Keratinocyte (primary cell): ENCODE measurements around the gene EEF1AKMT1. TPM values are rescaled to one million over a fixed set of nuclear protein-coding genes. Genes with fewer than 3 reads are reported as not detected.

Source experiments
- DNase-seq: peaks from one replicate; pipeline ENCODE4 v3.0.0-alpha.2; 2011; ENCODE audit warnings: low read depth, missing footprints, low spot score
- FAIRE-seq: peaks from 2 replicates; lab custom pipeline; 2011; peaks lifted over from hg19 to GRCh38; lab: Jason Lieb, UNC
- H2AFZ ChIP-seq: 2 replicates; pipeline ENCODE4 v1.6.0; 2012; ENCODE audit warnings: low read length, control low read depth, inconsistent platforms; ENCODE audit not compliant: control insufficient read depth
- H3K27ac ChIP-seq: 2 replicates; pipeline ENCODE4 v1.5.1; 2011; ENCODE audit warnings: low read length; ENCODE audit not compliant: control insufficient read depth, insufficient read depth
- H3K27me3 ChIP-seq: 3 replicates; pipeline ENCODE4 v1.6.0; 2011; ENCODE audit warnings: low read length; ENCODE audit not compliant: control insufficient read depth, insufficient read depth; ENCODE audit errors: extremely low read depth
- H3K36me3 ChIP-seq, 2 experiments: 2 replicates in 1 of 2; 3 replicates in 1 of 2; pipeline ENCODE4 v1.5.1; 2011; ENCODE audit warnings: low read length in 2 of 2, mild to moderate bottlenecking in 1 of 2; ENCODE audit not compliant: control insufficient read depth in 2 of 2, insufficient read depth in 2 of 2; ENCODE audit errors: extremely low read depth in 1 of 2
- H3K4me1 ChIP-seq: 3 replicates; pipeline ENCODE4 v1.5.1; 2011; ENCODE audit warnings: low read length; ENCODE audit not compliant: control insufficient read depth, insufficient read depth; ENCODE audit errors: extremely low read depth
- H3K4me2 ChIP-seq: 3 replicates; pipeline ENCODE4 v1.6.0; 2011; ENCODE audit warnings: low read depth, low read length; ENCODE audit not compliant: control insufficient read depth, insufficient read depth; ENCODE audit errors: extremely low read depth
- H3K4me3 ChIP-seq, 3 experiments: fragments of 200-600 bp in 1 of 3; sonication (generic) in 1 of 3; 2 replicates in 2 of 3; 3 replicates in 1 of 3; pipeline ENCODE4 v1.5.1; 2011 to 2016; ENCODE audit warnings: low read length in 3 of 3, mild to moderate bottlenecking in 3 of 3, control low read depth in 2 of 3, inconsistent platforms in 1 of 3, low read depth in 1 of 3, mixed read lengths in 1 of 3, mixed run types in 1 of 3, moderate library complexity in 1 of 3; ENCODE audit not compliant: control insufficient read depth in 2 of 3, insufficient read depth in 2 of 3; ENCODE audit errors: extremely low read depth in 1 of 3
- H3K79me2 ChIP-seq: 2 replicates; pipeline ENCODE4 v1.6.0; 2012; ENCODE audit warnings: low read length; ENCODE audit not compliant: control insufficient read depth, insufficient read depth
- H3K9ac ChIP-seq: 3 replicates; pipeline ENCODE4 v1.6.0; 2011; ENCODE audit warnings: low read length; ENCODE audit not compliant: control insufficient read depth, insufficient read depth; ENCODE audit errors: extremely low read depth
- H3K9me1 ChIP-seq: 3 replicates; pipeline ENCODE4 v1.6.0; 2011; ENCODE audit warnings: low read length; ENCODE audit not compliant: control insufficient read depth, insufficient read depth; ENCODE audit errors: extremely low read depth
- H3K9me3 ChIP-seq: 2 replicates; pipeline ENCODE4 v1.5.1; 2012; ENCODE audit warnings: low read depth, low read length; ENCODE audit not compliant: control insufficient read depth
- H4K20me1 ChIP-seq: 3 replicates; pipeline ENCODE4 v1.6.0; 2011; ENCODE audit warnings: low read length; ENCODE audit not compliant: control insufficient read depth, insufficient read depth; ENCODE audit errors: extremely low read depth
- EZH2 ChIP-seq: IDR thresholded peaks from one replicate; pipeline ENCODE4 v1.6.1; 2012; ENCODE audit warnings: inconsistent platforms, mild to moderate bottlenecking, low read length, moderate library complexity
- dilution Hi-C: fragments of 300-500 bp; cut with MboI; formaldehyde crosslinking; loops from one replicate; pipeline ENCODE4 v1.7.0; 2020; ENCODE audit warnings: low sequenced_read_pairs; ENCODE audit not compliant: extremely low pct_ligation_motif_present
- polyA plus RNA-seq, 5 experiments: library from polyadenylated mRNA; depleted of rRNA in 3 of 5; stranded (reverse) in 3 of 5; stranded (forward) in 1 of 5; unstranded in 1 of 5; fragments of >200 nt; gene quantifications; 1 replicate in 1 of 5; 2 replicates in 3 of 5; 3 replicates in 1 of 5; pipeline versions ENCODE4 v1.2.1 to v1.2.3, GENCODE V29; 2011 to 2012; ENCODE audit warnings: missing spikeins in 2 of 5, low read depth in 1 of 5, low replicate concordance in 1 of 5
- TF ChIP-seq, protein P1 (sequence below), 3 experiments: IDR thresholded peaks in 1 of 3; conservative IDR thresholded peaks in 1 of 3; optimal IDR thresholded peaks in 1 of 3; 2 replicates in 2 of 3; 3 replicates in 1 of 3; pipeline versions ENCODE3 to v1.5.1; 2011; ENCODE audit warnings: low read length in 3 of 3, mild to moderate bottlenecking in 3 of 3, moderate library complexity in 2 of 3, control low read depth in 1 of 3, inconsistent platforms in 1 of 3; ENCODE audit not compliant: insufficient read depth in 2 of 3; ENCODE audit errors: extremely low read depth in 1 of 3

The EEF1AKMT1 gene
- polyA plus RNA-seq, 1 donor (not counting 4 experiments of a cell fraction or from before 2014, with no cell fraction given) = 10.1 TPM

DNA sequence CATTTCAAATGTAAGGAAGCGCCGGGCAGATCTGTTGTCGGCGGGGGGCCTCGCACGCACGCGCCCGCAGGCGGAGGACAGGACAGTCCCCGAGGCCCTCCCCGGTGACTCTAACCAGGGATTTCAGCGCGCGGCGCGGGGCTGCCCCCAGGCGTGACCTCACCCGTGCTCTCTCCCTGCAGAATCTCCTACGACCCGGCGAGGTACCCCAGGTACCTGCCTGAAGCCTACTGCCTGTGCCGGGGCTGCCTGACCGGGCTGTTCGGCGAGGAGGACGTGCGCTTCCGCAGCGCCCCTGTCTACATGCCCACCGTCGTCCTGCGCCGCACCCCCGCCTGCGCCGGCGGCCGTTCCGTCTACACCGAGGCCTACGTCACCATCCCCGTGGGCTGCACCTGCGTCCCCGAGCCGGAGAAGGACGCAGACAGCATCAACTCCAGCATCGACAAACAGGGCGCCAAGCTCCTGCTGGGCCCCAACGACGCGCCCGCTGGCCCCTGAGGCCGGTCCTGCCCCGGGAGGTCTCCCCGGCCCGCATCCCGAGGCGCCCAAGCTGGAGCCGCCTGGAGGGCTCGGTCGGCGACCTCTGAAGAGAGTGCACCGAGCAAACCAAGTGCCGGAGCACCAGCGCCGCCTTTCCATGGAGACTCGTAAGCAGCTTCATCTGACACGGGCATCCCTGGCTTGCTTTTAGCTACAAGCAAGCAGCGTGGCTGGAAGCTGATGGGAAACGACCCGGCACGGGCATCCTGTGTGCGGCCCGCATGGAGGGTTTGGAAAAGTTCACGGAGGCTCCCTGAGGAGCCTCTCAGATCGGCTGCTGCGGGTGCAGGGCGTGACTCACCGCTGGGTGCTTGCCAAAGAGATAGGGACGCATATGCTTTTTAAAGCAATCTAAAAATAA, 52.1 kb downstream of the EEF1AKMT1 start:
- peak overlapping the region; percentile 20 to 54 (median 53) for H3K4me3 ChIP-seq
- peaks cover 4% of the 10 kb centered on the region for H3K4me1 ChIP-seq
- H3K9ac ChIP-seq = peak overlapping the region; percentile 22
- no peak for FAIRE-seq
- no peaks in the 10 kb centered on the region for H4K20me1 ChIP-seq
- no peaks in the 10 kb centered on the region for H3K79me2 ChIP-seq
- H3K4me2 ChIP-seq = peak overlapping the region; percentile 86
- DNase-seq = no peak
- H3K27me3 ChIP-seq = peaks cover 22% of the 10 kb centered on the region
- dilution Hi-C loops = no loop called here
- no peaks in the 10 kb centered on the region for H3K9me1 ChIP-seq
- no peaks in the 10 kb centered on the region for H3K9me3 ChIP-seq
- TF ChIP-seq, protein P1, sequence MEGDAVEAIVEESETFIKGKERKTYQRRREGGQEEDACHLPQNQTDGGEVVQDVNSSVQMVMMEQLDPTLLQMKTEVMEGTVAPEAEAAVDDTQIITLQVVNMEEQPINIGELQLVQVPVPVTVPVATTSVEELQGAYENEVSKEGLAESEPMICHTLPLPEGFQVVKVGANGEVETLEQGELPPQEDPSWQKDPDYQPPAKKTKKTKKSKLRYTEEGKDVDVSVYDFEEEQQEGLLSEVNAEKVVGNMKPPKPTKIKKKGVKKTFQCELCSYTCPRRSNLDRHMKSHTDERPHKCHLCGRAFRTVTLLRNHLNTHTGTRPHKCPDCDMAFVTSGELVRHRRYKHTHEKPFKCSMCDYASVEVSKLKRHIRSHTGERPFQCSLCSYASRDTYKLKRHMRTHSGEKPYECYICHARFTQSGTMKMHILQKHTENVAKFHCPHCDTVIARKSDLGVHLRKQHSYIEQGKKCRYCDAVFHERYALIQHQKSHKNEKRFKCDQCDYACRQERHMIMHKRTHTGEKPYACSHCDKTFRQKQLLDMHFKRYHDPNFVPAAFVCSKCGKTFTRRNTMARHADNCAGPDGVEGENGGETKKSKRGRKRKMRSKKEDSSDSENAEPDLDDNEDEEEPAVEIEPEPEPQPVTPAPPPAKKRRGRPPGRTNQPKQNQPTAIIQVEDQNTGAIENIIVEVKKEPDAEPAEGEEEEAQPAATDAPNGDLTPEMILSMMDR (optimal IDR thresholded peaks at IDR 0.05 in 1 of 3, IDR thresholded peaks at IDR 0.05 in 1 of 3, conservative IDR thresholded peaks at IDR 0.05 in 1 of 3; ENCODE audit: extremely low read depth in 1 of 3, insufficient read depth in 2 of 3, low read length in 3 of 3) = no peak
- TF ChIP-seq EZH2 = peak; percentile 56
- H3K27ac ChIP-seq = no peak overlapping the region
- peak overlapping the region; percentile 63 for H2AFZ ChIP-seq
- no peaks in the 10 kb centered on the region for H3K36me3 ChIP-seq

- DNase-seq (no peak), FAIRE-seq (no peak)
- Histone ChIP-seq H3K79me2 (no peaks in the 10 kb centered on the region), H3K4me1 (peaks cover 4% of the 10 kb centered on the region), H3K4me2 (peak overlapping the region; percentile 86), H4K20me1 (no peaks in the 10 kb centered on the region), H3K27me3 (peaks cover 22% of the 10 kb centered on the region), H3K36me3 (no peaks in the 10 kb centered on the region), H3K9ac (no peak overlapping the region), H3K9me3 (no peaks in the 10 kb centered on the region), H3K9me1 (no peaks in the 10 kb centered on the region), H2AFZ (no peak overlapping the region), H3K27ac (no peak overlapping the region), H3K4me3 (no peak overlapping the region)
- no peak for TF ChIP-seq EZH2
- TF ChIP-seq, protein P1 (optimal IDR thresholded peaks at IDR 0.05 in 1 of 3, IDR thresholded peaks at IDR 0.05 in 1 of 3, conservative IDR thresholded peaks at IDR 0.05 in 1 of 3; ENCODE audit: extremely low read depth in 1 of 3, insufficient read depth in 2 of 3, low read length in 3 of 3) = no peak
- dilution Hi-C loops = no loop called here
Observed at GRCh38 chr13:20721058-20721453, 52.7 kb downstream of the EEF1AKMT1 start.
